ENCODE measurements around the gene SKI. TPM values are rescaled to one million over a fixed set of nuclear protein-coding genes. Genes with fewer than 3 reads are reported as not detected.

Gene SKI
- total RNA-seq, 1 donor from 2014 or later: 26.9 TPM

DNA sequence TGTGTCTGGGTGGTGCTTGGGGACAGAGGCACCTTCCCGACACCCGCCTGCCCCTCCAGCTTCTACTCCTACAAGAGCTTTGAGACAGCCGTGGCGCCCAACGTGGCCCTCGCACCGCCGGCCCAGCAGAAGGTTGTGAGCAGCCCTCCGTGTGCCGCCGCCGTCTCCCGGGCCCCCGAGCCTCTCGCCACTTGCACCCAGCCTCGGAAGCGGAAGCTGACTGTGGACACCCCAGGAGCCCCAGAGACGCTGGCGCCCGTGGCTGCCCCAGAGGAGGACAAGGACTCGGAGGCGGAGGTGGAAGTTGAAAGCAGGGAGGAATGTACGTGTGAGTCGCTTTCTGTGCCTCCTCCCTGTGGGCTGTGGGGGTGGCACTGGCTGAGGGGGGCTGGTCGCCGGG lies 75.7 kb downstream of the SKI start:
- no peak for DNase-seq (ENCODE audit: low read depth)
- TF ChIP-seq, protein P1, sequence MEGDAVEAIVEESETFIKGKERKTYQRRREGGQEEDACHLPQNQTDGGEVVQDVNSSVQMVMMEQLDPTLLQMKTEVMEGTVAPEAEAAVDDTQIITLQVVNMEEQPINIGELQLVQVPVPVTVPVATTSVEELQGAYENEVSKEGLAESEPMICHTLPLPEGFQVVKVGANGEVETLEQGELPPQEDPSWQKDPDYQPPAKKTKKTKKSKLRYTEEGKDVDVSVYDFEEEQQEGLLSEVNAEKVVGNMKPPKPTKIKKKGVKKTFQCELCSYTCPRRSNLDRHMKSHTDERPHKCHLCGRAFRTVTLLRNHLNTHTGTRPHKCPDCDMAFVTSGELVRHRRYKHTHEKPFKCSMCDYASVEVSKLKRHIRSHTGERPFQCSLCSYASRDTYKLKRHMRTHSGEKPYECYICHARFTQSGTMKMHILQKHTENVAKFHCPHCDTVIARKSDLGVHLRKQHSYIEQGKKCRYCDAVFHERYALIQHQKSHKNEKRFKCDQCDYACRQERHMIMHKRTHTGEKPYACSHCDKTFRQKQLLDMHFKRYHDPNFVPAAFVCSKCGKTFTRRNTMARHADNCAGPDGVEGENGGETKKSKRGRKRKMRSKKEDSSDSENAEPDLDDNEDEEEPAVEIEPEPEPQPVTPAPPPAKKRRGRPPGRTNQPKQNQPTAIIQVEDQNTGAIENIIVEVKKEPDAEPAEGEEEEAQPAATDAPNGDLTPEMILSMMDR (IDR thresholded peaks at IDR 0.05; ENCODE audit: insufficient read depth, low read length, poor library complexity, severe bottlenecking): no peak
- peaks cover 1% of the 10 kb centered on the region for H3K36me3 ChIP-seq (ENCODE audit: control insufficient read depth, insufficient read depth, low read length)

DNA sequence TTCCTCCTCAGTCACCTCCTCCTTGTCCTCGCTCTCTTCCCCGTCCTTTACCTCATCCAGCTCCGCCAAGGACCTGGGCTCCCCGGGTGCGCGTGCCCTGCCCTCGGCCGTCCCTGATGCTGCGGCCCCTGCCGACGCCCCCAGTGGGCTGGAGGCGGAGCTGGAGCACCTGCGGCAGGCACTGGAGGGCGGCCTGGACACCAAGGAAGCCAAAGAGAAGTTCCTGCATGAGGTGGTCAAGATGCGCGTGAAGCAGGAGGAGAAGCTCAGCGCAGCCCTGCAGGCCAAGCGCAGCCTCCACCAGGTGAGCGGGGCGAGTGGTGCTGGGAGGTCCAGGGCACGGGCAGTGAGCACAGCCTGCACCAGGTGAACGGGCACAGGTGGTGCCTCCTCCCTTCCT lies 76.2 kb downstream of the SKI start:
- Histone ChIP-seq H3K36me3 (ENCODE audit: control insufficient read depth, insufficient read depth, low read length) (peaks cover 1% of the 10 kb centered on the region), H3K4me3 (ENCODE audit: low read depth, low read length) (no peak overlapping the region), H3K27me3 (ENCODE audit: control insufficient read depth, insufficient read depth, low read length) (no peaks in the 10 kb centered on the region)
- TF ChIP-seq, protein P1 (IDR thresholded peaks at IDR 0.05; ENCODE audit: insufficient read depth, low read length, poor library complexity, severe bottlenecking): no peak
- DNase-seq (ENCODE audit: low read depth): no peak

More for the DNA sequence above, 75.7 kb downstream of the SKI start:
- H3K4me3 ChIP-seq (ENCODE audit: low read depth, low read length): no peak overlapping the region
- H3K27me3 ChIP-seq (ENCODE audit: control insufficient read depth, insufficient read depth, low read length): no peaks in the 10 kb centered on the region

DNA sequence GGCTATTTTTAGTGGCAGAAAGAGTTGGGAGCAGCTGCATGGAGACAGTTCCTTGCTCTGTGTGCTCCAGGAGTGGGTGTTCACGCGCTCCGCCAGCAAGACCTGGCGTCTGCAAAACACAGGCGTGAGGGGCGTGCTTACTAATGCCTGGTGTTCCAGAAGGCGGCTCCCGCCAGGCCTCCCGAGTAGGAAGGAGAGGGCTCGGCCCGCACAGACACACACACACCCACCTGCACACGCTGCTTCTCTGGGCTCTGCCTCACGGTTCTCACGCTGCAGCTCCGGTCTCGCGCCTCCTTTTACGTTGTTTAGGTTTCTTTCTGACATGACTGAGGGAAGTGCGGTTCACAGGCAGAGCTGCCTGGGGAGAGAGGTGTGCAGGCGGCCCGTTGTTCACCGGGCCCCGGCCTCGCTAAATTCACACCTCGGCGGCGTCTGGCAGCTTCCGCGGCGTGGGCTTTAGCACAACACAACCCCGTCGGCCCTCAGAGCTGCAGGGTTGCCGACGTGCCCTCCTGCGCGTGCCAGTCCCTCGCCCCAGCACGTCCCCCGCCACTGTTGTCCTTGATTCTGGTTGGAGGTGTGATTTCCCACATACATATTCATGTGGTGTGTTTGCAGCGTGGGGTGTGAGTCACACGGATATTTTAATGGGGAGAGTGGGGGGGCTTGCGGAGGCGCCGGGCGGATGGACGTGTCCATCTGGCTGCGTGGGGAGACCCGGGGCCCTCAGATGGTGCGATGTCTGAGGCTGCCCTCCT lies 77.0 kb downstream of the SKI start:
- TF ChIP-seq, protein P1 (IDR thresholded peaks at IDR 0.05; ENCODE audit: insufficient read depth, low read length, poor library complexity, severe bottlenecking): no peak
- no peaks in the 10 kb centered on the region for H3K27me3 ChIP-seq (ENCODE audit: control insufficient read depth, insufficient read depth, low read length)
- H3K4me3 ChIP-seq (ENCODE audit: low read depth, low read length): no peak overlapping the region
- peaks cover 1% of the 10 kb centered on the region for H3K36me3 ChIP-seq (ENCODE audit: control insufficient read depth, insufficient read depth, low read length)
- no peak for DNase-seq (ENCODE audit: low read depth)

DNA sequence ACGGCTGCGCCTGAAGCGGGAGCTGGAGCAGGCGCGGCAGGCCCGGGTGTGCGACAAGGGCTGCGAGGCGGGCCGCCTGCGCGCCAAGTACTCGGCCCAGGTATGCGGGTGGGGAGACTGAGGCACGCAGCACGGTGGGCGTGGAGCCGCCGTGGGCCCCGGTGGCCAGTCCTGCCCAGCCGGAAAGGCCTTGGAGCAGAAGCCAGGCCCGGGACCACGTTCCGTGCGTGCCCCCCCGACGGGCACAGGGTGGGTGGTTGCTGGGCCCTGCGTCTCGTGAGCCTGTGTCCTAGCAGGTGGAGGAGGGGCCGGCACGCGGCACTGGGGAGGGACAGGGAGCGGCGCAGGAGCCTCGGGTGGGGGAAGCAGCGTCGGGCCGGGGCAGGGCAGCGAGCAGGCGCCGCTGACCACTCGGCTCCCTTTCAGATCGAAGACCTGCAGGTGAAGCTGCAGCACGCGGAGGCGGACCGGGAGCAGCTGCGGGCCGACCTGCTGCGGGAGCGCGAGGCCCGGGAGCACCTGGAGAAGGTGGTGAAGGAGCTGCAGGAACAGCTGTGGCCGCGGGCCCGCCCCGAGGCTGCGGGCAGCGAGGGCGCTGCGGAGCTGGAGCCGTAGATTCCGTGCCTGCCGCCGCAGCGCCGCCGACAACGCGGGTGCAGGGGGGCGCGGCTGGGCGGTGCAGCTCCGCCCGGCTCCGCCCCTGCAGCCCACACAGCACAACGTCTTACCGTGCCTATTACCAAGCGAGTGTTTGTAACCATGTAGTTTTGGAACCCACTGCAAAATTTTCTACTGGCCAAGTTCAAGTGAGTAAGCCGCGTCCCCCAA lies 78.2 kb downstream of the SKI start:
- Histone ChIP-seq H3K27me3 (ENCODE audit: control insufficient read depth, insufficient read depth, low read length) (no peaks in the 10 kb centered on the region), H3K36me3 (ENCODE audit: control insufficient read depth, insufficient read depth, low read length) (peaks cover 1% of the 10 kb centered on the region), H3K4me3 (ENCODE audit: low read depth, low read length) (no peak overlapping the region)
- DNase-seq (ENCODE audit: low read depth): no peak
- TF ChIP-seq, protein P1 (IDR thresholded peaks at IDR 0.05; ENCODE audit: insufficient read depth, low read length, poor library complexity, severe bottlenecking): no peak

DNA sequence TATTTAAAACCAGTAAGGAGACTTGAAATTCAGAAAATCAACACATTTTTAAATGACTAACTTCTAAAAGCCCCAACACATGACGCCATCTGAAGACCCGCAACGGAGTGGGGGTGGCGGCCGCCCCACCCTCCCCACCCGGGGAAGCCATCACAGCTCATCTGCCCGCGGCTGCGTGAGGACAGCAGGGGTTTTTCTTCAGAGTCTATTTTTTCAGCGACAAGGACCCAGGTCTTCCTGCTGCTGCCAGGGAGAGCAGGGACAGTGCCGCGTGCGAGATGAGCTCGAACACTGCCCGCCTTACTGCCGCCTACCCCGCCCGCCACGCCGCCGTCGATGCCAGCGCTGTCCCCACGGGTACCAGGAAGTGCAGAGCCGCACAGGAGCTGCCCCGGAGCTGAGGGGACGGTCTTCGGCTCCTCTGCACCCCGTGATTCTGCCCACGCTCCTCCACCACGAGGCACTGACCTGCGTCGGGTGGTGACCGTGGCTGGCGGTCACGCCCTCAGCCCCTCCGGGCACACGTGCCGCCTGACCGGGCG lies 79.0 kb downstream of the SKI start:
- no peak for DNase-seq (ENCODE audit: low read depth)
- TF ChIP-seq, protein P1 (IDR thresholded peaks at IDR 0.05; ENCODE audit: insufficient read depth, low read length, poor library complexity, severe bottlenecking): no peak
- Histone ChIP-seq H3K27me3 (ENCODE audit: control insufficient read depth, insufficient read depth, low read length) (no peaks in the 10 kb centered on the region), H3K36me3 (ENCODE audit: control insufficient read depth, insufficient read depth, low read length) (peaks cover 1% of the 10 kb centered on the region), H3K4me3 (ENCODE audit: low read depth, low read length) (no peak overlapping the region)
